HCT116 (cell line): ENCODE measurements around the gene CALML3. TPM values are rescaled to one million over a fixed set of nuclear protein-coding genes. Genes with fewer than 3 reads are reported as not detected.

Source experiments
- ATAC-seq: fragments of 200-7000 bp; cut with Tn5 transposase; 2 replicates; pipeline ENCODE4 v1.9.1; 2020; ENCODE audit warnings: mild to moderate bottlenecking, moderate library complexity
- BruUV-seq: library from RNA; stranded (reverse); fragments of 400-500 nt; replicated peaks from 2 replicates; lab custom pipeline; 2021; lab: Mats Ljungman, UMichigan
- CTCF ChIA-PET: fragments of 300-600 bp; sonication (Branson Sonifier 250); formaldehyde crosslinking; loops from one replicate; lab custom pipeline; 2021; ENCODE audit warnings: antibody characterized with exemption; lab: Charles Lee
- POLR2A ChIA-PET: fragments of 300-600, 350-600 bp; sonication (Branson Sonifier 250); formaldehyde crosslinking; loops from one replicate; lab custom pipeline; 2021; ENCODE audit warnings: antibody characterized with exemption; lab: Charles Lee
- RAD21 ChIA-PET, 2 experiments: fragments of 300-600 bp; sonication (Branson Sonifier 250); formaldehyde crosslinking; loops; one replicate each; lab custom pipeline; 2023; ENCODE audit warnings: low total read pairs in 2 of 2; ENCODE audit not compliant: uncharacterized antibody in 2 of 2, unreplicated experiment in 2 of 2, low non-redundant PET in 1 of 2; lab: Charles Lee
- DNase-seq: peaks from one replicate; pipeline ENCODE4 v3.0.0-alpha.2; 2010; ENCODE audit warnings: low read depth, low spot score
- H2AFZ ChIP-seq: fragments of 200-600 bp; shearing (Covaris generic), sonication (generic); 2 replicates; pipeline ENCODE4 v1.6.1; 2017; ENCODE audit warnings: low read depth, mixed run types, mixed read lengths, antibody characterized with exemption, low read length; ENCODE audit not compliant: poor library complexity, severe bottlenecking
- H3K27ac ChIP-seq: 2 replicates; pipeline ENCODE4 v1.5.1; 2012; ENCODE audit warnings: low read depth, low read length
- H3K27me3 ChIP-seq: fragments of 200-600 bp; sonication (generic); 2 replicates; pipeline ENCODE4 v1.6.1; 2016; ENCODE audit warnings: mixed run types, low read length, mixed read lengths; ENCODE audit not compliant: insufficient read depth
- H3K36me3 ChIP-seq, 2 experiments: fragments of 200-500 bp in 1 of 2; fragments of 200-600 bp in 1 of 2; sonication (Bioruptor generic) in 1 of 2; sonication (generic) in 1 of 2; 2 replicates each; pipeline versions ENCODE4 v1.5.1 to v1.6.1; 2014 to 2016; ENCODE audit warnings: low read length in 2 of 2, inconsistent platforms in 1 of 2, mixed read lengths in 1 of 2, mixed run types in 1 of 2; ENCODE audit not compliant: insufficient read depth in 2 of 2, control insufficient read depth in 1 of 2
- H3K4me1 ChIP-seq, 2 experiments: fragments of 200-600 bp in 1 of 2; sonication (generic) in 1 of 2; 2 replicates each; pipeline versions ENCODE4 v1.5.1 to v1.6.1; 2012 to 2017; ENCODE audit warnings: low read length in 2 of 2, inconsistent platforms in 1 of 2, mild to moderate bottlenecking in 1 of 2, mixed read lengths in 1 of 2, mixed run types in 1 of 2, moderate library complexity in 1 of 2; ENCODE audit not compliant: insufficient read depth in 2 of 2, control insufficient read depth in 1 of 2
- H3K4me2 ChIP-seq: fragments of 200-600 bp; sonication (generic); 2 replicates; pipeline ENCODE4 v1.6.1; 2017; ENCODE audit warnings: mixed run types, low read length, mixed read lengths
- H3K4me3 ChIP-seq, 2 experiments: fragments of 200-600 bp in 1 of 2; sonication (generic) in 1 of 2; replicated peaks in 1 of 2; 2 replicates each; pipeline ENCODE4 v1.5.1; 2011 to 2016; ENCODE audit warnings: low read length in 2 of 2, control low read depth in 1 of 2, low read depth in 1 of 2, mild to moderate bottlenecking in 1 of 2, mixed read lengths in 1 of 2, mixed run types in 1 of 2
- H3K79me2 ChIP-seq: fragments of 200-600 bp; sonication (generic); 2 replicates; pipeline ENCODE4 v1.6.1; 2017; ENCODE audit warnings: mild to moderate bottlenecking, mixed run types, low read length, moderate library complexity, mixed read lengths; ENCODE audit not compliant: insufficient read depth
- H3K9ac ChIP-seq: fragments of 200-600 bp; sonication (generic); 2 replicates; pipeline ENCODE4 v1.6.1; 2016; ENCODE audit warnings: low read length, mixed read lengths
- H3K9me2 ChIP-seq: fragments of 200-600 bp; sonication (generic), shearing (Covaris generic); 2 replicates; pipeline ENCODE4 v1.6.1; 2017; ENCODE audit warnings: mixed run types, mild to moderate bottlenecking, moderate library complexity; ENCODE audit not compliant: insufficient read depth
- H3K9me3 ChIP-seq, 2 experiments: fragments of 200-500 bp in 1 of 2; fragments of 200-600 bp in 1 of 2; sonication (Bioruptor generic) in 1 of 2; sonication (generic) in 1 of 2; 2 replicates each; pipeline ENCODE4 v1.6.1; 2014 to 2017; ENCODE audit warnings: low read length in 2 of 2, mixed read lengths in 2 of 2, inconsistent platforms in 1 of 2, low read depth in 1 of 2, mild to moderate bottlenecking in 1 of 2, mixed run types in 1 of 2, moderate library complexity in 1 of 2; ENCODE audit not compliant: control insufficient read depth in 1 of 2, insufficient read depth in 1 of 2
- H4K20me1 ChIP-seq: fragments of 200-600 bp; sonication (generic), shearing (Covaris generic); 2 replicates; pipeline ENCODE4 v1.6.1; 2017; ENCODE audit warnings: mixed run types, mild to moderate bottlenecking, moderate library complexity; ENCODE audit not compliant: insufficient read depth
- ATF3 ChIP-seq: IDR thresholded peaks from 2 replicates; pipeline ENCODE4 v1.6.1; 2012
- CEBPB ChIP-seq: IDR thresholded peaks from 2 replicates; pipeline ENCODE4 v1.6.1; 2012; ENCODE audit warnings: low read depth
- ELF1 ChIP-seq: IDR thresholded peaks from 2 replicates; pipeline ENCODE4 v1.6.1; 2012; ENCODE audit warnings: low read depth, borderline replicate concordance
- EZH2 ChIP-seq: fragments of 200-600 bp; sonication (generic); IDR thresholded peaks from 2 replicates; pipeline ENCODE4 v1.6.1; 2017; ENCODE audit warnings: antibody characterized with exemption, mixed run types
- EZH2phosphoT487 ChIP-seq: fragments of 200-600 bp; IDR thresholded peaks from 2 replicates; pipeline ENCODE4 v1.6.1; 2018; ENCODE audit warnings: antibody characterized with exemption, borderline replicate concordance
- FOSL1 ChIP-seq: IDR thresholded peaks from 2 replicates; pipeline ENCODE4 v1.6.1; 2012; ENCODE audit warnings: low read depth
- POLR2A ChIP-seq: IDR thresholded peaks from 2 replicates; pipeline ENCODE4 v1.7.0; 2011; ENCODE audit warnings: borderline replicate concordance; ENCODE audit not compliant: insufficient read depth, insufficient read length; ENCODE audit errors: extremely low read depth
- POLR2AphosphoS5 ChIP-seq: IDR thresholded peaks from 2 replicates; pipeline ENCODE4 v1.6.1; 2011; ENCODE audit warnings: mild to moderate bottlenecking, low read depth, low read length, moderate library complexity
- RAD21 ChIP-seq: IDR thresholded peaks from 2 replicates; pipeline ENCODE4 v1.6.1; 2012; ENCODE audit warnings: low read depth, mild to moderate bottlenecking
- SIN3A ChIP-seq: IDR thresholded peaks from 2 replicates; pipeline ENCODE4 v1.6.1; 2012; ENCODE audit warnings: low read depth
- SP1 ChIP-seq: IDR thresholded peaks from 2 replicates; pipeline ENCODE4 v1.6.1; 2012; ENCODE audit warnings: low read depth
- SRF ChIP-seq: IDR thresholded peaks from 2 replicates; pipeline ENCODE4 v1.6.1; 2012; ENCODE audit warnings: low read depth
- YY1 ChIP-seq: IDR thresholded peaks from 2 replicates; pipeline ENCODE4 v1.6.1; 2011; ENCODE audit warnings: low read length, low read depth, moderate library complexity, mild to moderate bottlenecking; ENCODE audit not compliant: insufficient replicate concordance; ENCODE audit errors: extremely low read depth
- ZFX ChIP-seq: fragments of 450-650 bp; IDR thresholded peaks from 2 replicates; pipeline ENCODE4 v1.6.1; 2017
- ZNF274 ChIP-seq: fragments of 200-500 bp; sonication (Bioruptor generic); IDR thresholded peaks from 2 replicates; pipeline ENCODE4 v1.6.1; 2014; ENCODE audit warnings: mild to moderate bottlenecking, low read depth, low read length, inconsistent platforms
- intact Hi-C: fragments of 100-400 bp; cut with micrococcal nuclease; formaldehyde crosslinking; loops from 2 replicates; pipeline ENCODE4 v1.10.0; 2022
- total RNA-seq: library from RNA; stranded (reverse); gene quantifications from one replicate; pipeline ENCODE4 v1.2.1, GENCODE V29; 2021; ENCODE audit not compliant: unreplicated experiment

Gene CALML3
- total RNA-seq, 1 experiment from 2014 or later: not detected

- POLR2A ChIA-PET: no interaction called here
- TF ChIP-seq EZH2phosphoT487: no peak
- no peak for TF ChIP-seq YY1
- TF ChIP-seq ATF3: no peak
- no peak for TF ChIP-seq CEBPB
- TF ChIP-seq EZH2: no peak
- TF ChIP-seq FOSL1: no peak
- TF ChIP-seq POLR2A: no peak
- TF ChIP-seq POLR2AphosphoS5: no peak
- no peak for TF ChIP-seq SRF
- TF ChIP-seq SP1: no peak
- TF ChIP-seq ZNF274: no peak
- TF ChIP-seq RAD21: no peak
- TF ChIP-seq SIN3A: no peak
- no peak for TF ChIP-seq ZFX
- no peak for TF ChIP-seq ELF1
- no peaks in the 10 kb centered on the region for H3K9me2 ChIP-seq
- H3K36me3 ChIP-seq: no peaks in the 10 kb centered on the region
- no TSS peak for BruUV-seq
- ATAC-seq: no peak
- no peak overlapping the region for H3K27ac ChIP-seq
- intact Hi-C loops: no loop called here
- H3K4me2 ChIP-seq: no peak overlapping the region
- H4K20me1 ChIP-seq: no peaks in the 10 kb centered on the region
- no peak overlapping the region for H3K4me3 ChIP-seq
- CTCF ChIA-PET: no interaction called here
- H3K4me1 ChIP-seq: peaks cover 0 to 6% of the 10 kb centered on the region in 2 experiments; a peak in 1 of 4 replicates
- no peaks in the 10 kb centered on the region for H3K79me2 ChIP-seq
- DNase-seq: no peak
- RAD21 ChIA-PET: no interaction called here
- no peak overlapping the region for H2AFZ ChIP-seq
- H3K27me3 ChIP-seq: no peaks in the 10 kb centered on the region
- no peak overlapping the region for H3K9ac ChIP-seq
- H3K9me3 ChIP-seq: no peaks in the 10 kb centered on the region
Measured at GRCh38 chr10:5567477-5567876, 42.7 kb downstream of the CALML3 start.
